ENCODE results near the gene UGT2B17. TPM values are rescaled to one million over a fixed set of nuclear protein-coding genes. Genes with fewer than 3 reads are reported as not detected.
"Not testable (repeated sequence)": the region's sequence is repeated elsewhere in the genome, so short reads cannot be mapped to it uniquely, and the experiment has no call there.

Gene UGT2B17
- total RNA-seq, 4 donors from 2014 or later: 4.1 to 1,553 (median 328) TPM

DNA sequence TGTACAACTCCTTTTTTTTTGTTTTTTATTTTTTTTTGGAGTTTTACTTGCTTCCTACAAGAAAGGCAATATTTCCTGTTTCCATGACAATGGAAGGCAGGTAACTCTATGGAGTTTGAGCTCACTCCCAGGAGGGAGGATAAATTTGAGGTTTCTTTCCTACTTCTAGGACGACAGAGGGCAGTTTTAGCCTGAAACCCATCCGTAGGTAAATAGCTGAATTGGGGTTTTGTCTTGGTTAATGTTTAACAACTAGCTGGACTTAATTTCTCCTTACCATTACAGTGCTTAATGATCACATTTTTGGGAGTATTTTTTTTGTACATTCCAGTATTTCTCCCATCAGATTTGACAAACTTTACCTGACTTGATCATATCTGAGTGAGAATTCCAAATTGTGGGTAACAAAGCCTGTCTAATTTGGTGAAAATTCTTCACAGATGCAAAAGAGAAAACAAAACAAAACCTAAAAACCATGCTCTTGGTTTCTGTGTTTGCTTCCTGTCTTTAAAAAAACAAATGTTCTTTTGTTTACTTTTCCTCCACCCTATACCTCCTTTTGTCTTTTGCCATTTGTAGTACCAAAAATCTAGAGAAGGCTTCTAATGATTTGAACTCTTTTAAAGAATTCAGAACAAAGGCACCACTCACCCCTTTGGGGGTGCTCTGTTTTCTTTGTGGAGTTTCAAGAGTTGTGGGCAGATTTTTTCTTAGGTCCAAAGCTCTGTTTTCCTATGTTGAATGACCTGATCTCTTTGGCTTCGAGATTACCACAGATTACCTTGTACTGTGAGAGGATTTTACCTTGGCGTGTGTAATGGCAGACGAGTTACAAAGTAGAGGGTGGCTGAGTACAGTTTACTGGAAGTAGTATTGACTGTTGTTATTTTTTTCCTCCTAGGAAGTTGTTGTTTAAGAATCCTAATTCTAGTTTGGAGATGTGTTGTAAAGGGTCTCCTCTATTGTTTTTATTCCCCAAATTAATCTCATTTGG, 23.0 kb downstream of the UGT2B17 start:
- H3K36me3 ChIP-seq, H3K9me3 ChIP-seq, H3K27ac ChIP-seq, DNase-seq, H3K4me3 ChIP-seq, H3K27me3 ChIP-seq, H3K4me1 ChIP-seq: not testable (repeated sequence)

DNA sequence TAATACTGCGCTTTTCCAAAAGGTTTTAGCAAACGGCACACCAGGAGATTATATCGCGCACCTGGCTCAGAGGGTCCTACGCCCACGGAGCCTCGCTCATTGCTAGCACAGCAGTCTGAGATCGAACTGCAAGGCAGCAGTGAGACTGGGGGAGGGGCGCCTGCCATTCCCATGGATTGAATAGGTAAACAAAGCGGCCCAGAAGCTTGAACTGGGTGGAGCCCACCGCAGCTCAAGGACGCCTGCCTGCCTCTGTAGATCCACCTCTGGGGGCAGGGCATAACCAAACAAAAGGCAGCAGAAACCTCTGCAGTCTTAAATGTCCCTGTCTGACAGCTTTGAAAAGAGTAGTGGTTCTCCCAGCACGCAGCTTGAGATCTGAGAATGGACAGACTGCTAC, 33.4 kb downstream of the UGT2B17 start:
- not testable (repeated sequence) for H3K27ac ChIP-seq, H3K27me3 ChIP-seq, H3K4me3 ChIP-seq, DNase-seq, H3K4me1 ChIP-seq, H3K9me3 ChIP-seq
- peaks cover 0 to 12% (median 0%) of the 10 kb centered on the region in 3 donors for H3K36me3 ChIP-seq

DNA sequence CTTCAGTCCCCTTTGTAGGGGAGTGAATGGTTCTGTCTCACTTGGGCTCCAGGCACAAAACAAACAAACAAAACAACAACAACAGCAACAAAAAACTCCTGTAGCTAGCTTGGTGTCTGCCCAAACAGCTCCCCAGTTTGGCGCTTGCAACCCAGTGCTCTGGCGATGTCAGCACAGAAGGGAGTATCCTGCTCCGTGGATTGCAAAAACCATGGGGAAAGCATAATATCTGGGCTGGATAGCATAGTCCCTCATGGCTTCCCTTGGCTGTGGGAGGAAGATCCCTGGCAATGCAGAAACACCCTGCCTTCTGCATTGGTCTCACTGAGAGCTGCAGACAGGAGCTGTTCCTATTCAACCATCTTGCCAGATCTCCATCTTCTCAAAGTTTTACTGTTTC, 39.7 kb downstream of the UGT2B17 start:
- Histone ChIP-seq H3K36me3 (no peaks in the 10 kb centered on the region), H3K27me3 (no peaks in the 10 kb centered on the region), H3K9me3 (no peaks in the 10 kb centered on the region), H3K4me1 (no peaks in the 10 kb centered on the region), H3K4me3 (no peak overlapping the region), H3K27ac (no peak overlapping the region)
- DNase-seq: no peak
- no peak for TF ChIP-seq POLR2A (IDR thresholded peaks at IDR 0.05)
- TF ChIP-seq, protein P1, sequence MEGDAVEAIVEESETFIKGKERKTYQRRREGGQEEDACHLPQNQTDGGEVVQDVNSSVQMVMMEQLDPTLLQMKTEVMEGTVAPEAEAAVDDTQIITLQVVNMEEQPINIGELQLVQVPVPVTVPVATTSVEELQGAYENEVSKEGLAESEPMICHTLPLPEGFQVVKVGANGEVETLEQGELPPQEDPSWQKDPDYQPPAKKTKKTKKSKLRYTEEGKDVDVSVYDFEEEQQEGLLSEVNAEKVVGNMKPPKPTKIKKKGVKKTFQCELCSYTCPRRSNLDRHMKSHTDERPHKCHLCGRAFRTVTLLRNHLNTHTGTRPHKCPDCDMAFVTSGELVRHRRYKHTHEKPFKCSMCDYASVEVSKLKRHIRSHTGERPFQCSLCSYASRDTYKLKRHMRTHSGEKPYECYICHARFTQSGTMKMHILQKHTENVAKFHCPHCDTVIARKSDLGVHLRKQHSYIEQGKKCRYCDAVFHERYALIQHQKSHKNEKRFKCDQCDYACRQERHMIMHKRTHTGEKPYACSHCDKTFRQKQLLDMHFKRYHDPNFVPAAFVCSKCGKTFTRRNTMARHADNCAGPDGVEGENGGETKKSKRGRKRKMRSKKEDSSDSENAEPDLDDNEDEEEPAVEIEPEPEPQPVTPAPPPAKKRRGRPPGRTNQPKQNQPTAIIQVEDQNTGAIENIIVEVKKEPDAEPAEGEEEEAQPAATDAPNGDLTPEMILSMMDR (IDR thresholded peaks at IDR 0.05): no peak

DNA sequence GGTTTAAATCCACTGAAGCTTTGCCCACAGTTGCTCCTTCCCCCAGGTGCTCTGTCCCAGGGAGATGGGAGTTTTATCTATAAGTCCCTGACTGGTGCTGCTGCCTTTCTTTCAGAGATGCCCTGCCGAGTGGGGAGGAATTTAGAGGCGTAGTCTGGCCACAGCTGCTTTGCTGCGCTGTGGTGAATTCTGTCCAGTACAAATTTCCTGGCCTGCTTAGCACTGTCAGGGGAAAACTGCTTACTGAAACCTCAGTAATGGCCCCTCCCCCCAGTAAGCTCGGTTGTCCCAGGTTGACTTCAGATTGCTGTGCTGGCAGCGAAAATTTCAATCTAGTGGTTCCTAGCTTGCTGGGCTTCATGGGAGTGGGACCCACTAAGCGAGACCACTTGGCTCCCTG, 40.1 kb downstream of the UGT2B17 start:
- no peak overlapping the region for H3K27ac ChIP-seq
- no peak for DNase-seq
- no peaks in the 10 kb centered on the region for H3K36me3 ChIP-seq
- H3K4me3 ChIP-seq: no peak overlapping the region
- no peaks in the 10 kb centered on the region for H3K9me3 ChIP-seq
- H3K27me3 ChIP-seq: no peaks in the 10 kb centered on the region
- H3K4me1 ChIP-seq: no peaks in the 10 kb centered on the region
- TF ChIP-seq, protein P1 (IDR thresholded peaks at IDR 0.05): no peak
- TF ChIP-seq POLR2A (IDR thresholded peaks at IDR 0.05): no peak

DNA sequence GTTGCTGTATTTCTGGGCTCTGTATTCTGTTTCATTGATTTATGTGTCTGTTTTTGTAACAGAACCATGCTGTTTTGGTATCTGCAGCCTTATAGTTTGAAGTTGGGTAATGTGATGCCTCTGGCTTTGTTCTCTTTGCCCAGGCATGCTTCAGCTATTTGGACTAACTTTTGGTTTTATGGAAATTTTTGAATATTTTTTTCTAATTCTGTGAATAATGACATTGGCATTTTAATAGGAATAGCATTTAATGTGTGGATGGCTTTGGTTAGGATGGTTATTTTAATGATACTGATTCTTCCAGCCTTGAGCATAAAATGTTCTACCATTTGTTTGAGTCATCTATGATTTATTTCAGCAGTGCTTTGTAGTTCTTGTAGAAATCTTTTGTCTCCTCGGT, 53.9 kb downstream of the UGT2B17 start:
- not testable (repeated sequence) for H3K4me3 ChIP-seq, H3K9me3 ChIP-seq, H3K36me3 ChIP-seq, H3K27ac ChIP-seq, H3K27me3 ChIP-seq, H3K4me1 ChIP-seq, DNase-seq

DNA sequence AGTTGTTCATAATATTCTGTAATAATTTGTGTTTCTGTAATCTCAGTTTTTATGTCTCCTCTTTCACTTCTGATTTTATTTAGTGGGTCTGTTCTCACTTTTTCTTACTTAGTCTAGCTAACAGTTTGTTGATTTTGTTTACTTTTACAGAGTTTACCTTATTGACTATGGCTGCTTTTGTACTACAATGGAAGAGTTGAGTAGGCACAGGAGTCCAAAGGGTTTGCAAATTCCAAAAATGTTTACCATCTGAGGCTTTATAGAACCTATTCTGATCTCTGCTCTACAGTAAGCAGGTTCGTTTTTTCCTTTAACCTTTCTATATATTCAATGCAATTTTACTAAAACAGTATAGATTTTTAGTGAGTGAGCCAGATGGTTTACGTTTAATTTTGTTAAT, 55.1 kb downstream of the UGT2B17 start:
- H3K27ac ChIP-seq: no peak overlapping the region
- no peak for DNase-seq
- no peaks in the 10 kb centered on the region for H3K36me3 ChIP-seq
- no peak overlapping the region for H3K4me3 ChIP-seq
- H3K27me3 ChIP-seq: no peaks in the 10 kb centered on the region
- TF ChIP-seq, protein P1 (IDR thresholded peaks at IDR 0.05): no peak
- no peak for TF ChIP-seq POLR2A (IDR thresholded peaks at IDR 0.05)
- no peaks in the 10 kb centered on the region for H3K4me1 ChIP-seq
- no peaks in the 10 kb centered on the region for H3K9me3 ChIP-seq

DNA sequence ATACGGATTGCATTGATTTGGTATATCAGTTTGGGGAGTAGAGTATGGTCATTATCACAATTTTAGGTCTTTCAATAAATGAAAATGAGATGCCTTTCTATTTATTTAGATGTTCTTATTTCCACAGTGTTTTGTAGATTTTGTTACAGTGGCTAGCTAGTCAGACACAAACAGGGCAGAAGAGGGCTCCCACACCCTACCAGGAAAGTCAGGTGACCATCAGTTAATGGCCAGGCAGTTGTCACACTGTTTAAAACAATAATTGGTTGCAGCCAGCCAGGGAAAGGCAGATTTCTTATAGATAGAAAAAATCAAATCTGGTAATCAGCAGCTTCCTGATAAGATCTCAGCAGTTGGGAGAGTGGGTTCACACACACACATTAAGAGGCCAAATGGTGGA, 57.2 kb downstream of the UGT2B17 start:
- no peaks in the 10 kb centered on the region for H3K27me3 ChIP-seq
- no peaks in the 10 kb centered on the region for H3K36me3 ChIP-seq
- no peaks in the 10 kb centered on the region for H3K4me1 ChIP-seq
- H3K27ac ChIP-seq: no peak overlapping the region
- no peaks in the 10 kb centered on the region for H3K9me3 ChIP-seq
- no peak for DNase-seq
- no peak overlapping the region for H3K4me3 ChIP-seq
- TF ChIP-seq, protein P1 (IDR thresholded peaks at IDR 0.05): no peak
- TF ChIP-seq POLR2A (IDR thresholded peaks at IDR 0.05): no peak

DNA sequence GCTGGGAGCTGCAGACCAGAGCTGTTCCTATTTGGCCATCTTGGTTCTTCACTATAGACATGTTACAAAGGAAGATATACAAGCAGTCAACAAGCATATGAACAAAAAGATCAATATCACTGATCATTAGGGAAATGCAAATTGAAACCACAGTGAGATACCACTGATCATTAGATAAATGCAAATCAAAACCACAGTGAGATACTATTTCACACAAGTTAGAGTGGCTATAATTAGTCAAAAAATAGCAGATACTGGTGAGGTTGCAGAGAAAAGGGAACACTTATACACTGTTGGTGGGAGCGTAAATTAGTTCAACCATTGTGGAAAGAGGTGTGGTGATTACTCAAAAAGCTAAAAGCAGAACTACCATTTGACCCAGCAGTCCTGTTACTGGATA, 70.7 kb downstream of the UGT2B17 start:
- H3K4me1 ChIP-seq, H3K4me3 ChIP-seq, H3K27ac ChIP-seq, H3K9me3 ChIP-seq, H3K27me3 ChIP-seq, DNase-seq, H3K36me3 ChIP-seq: not testable (repeated sequence)

DNA sequence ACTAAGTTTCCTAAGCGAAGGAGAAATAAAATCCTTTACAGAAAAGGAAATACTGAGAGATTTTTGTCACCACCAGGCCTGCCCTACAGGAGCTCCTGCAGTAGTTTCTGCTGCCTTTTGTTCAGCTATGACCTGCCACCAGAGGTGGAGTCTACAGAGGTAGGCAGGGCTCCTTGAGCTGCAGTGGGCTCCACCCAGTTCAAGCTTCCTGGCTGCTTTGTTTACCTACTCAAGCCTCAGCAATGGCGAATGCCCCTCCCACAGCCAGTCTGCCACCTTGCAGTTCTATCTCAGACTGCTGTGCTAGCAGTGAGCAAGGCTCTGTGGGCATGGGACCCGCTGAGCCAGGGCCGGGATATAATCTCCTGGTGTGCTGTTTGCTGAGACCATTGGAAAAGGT, 71.3 kb downstream of the UGT2B17 start:
- H3K9me3 ChIP-seq, H3K27ac ChIP-seq, H3K36me3 ChIP-seq, H3K4me3 ChIP-seq, H3K27me3 ChIP-seq, DNase-seq, H3K4me1 ChIP-seq: not testable (repeated sequence)

DNA sequence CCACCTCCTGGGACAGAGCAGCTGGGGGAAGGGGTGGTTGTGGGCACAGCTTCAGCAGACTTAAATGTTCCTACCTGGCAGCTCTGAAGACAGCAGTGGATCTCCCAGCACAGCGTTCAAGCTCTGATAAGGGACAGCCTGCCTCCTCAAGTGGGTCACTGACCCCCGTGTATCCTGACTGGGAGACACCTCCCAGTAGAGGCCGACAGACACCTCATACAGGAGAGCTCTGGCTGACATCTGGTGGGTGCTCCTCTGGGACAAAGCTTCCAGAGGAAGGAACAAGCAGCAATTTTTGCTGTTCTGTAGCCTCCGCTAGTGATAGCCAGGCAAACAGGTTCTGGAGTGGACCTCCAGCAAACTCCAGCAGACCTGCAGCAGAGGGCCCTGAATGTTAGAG, 72.7 kb downstream of the UGT2B17 start:
- not testable (repeated sequence) for H3K36me3 ChIP-seq, H3K4me1 ChIP-seq, H3K27me3 ChIP-seq, H3K27ac ChIP-seq, H3K9me3 ChIP-seq, DNase-seq, H3K4me3 ChIP-seq
